ENCODE data around the gene TCFL5.

GRCh38 chr20:62876501-62876901 is 14.9 kb upstream of the TCFL5 start:
- TF ChIP-seq CTCF (conservative IDR thresholded peaks at IDR 0.05; ENCODE audit: low read length) (no peak), EZH2phosphoT487 (IDR thresholded peaks at IDR 0.05; ENCODE audit: borderline replicate concordance) (no peak)
